Posterior vena cava (tissue), 2 donors: ENCODE results near the gene MAPK12. TPM values are rescaled to one million over a fixed set of nuclear protein-coding genes. Genes with fewer than 3 reads are reported as not detected.

ENCODE experiments used
- DNase-seq: peaks from one replicate; pipeline ENCODE4 v3.0.0-alpha.2; 2020; ENCODE audit warnings: low spot score
- intact Hi-C, 2 donors: fragments of 100-400 bp; cut with DNase I; formaldehyde crosslinking; loops; one replicate each; pipeline versions ENCODE4 v1.14.1 to v1.14.2; 2022 to 2023
- total RNA-seq, 2 donors: library from RNA; stranded (reverse); fragmentation: NEBNext Ultra II Directional; extraction: Animal tissue kit (Norgen Biotek cat#: 25700); gene quantifications; one replicate each; pipeline ENCODE4 v1.2.1, GENCODE V29; 2021
- donor health status: DM: yes; HTN: yes; CAD: no.
- donor health status: DM: yes; HTN: yes; CAD: no.

The MAPK12 gene
- total RNA-seq, 2 donors from 2014 or later = 10.4 to 13.2 TPM

DNA sequence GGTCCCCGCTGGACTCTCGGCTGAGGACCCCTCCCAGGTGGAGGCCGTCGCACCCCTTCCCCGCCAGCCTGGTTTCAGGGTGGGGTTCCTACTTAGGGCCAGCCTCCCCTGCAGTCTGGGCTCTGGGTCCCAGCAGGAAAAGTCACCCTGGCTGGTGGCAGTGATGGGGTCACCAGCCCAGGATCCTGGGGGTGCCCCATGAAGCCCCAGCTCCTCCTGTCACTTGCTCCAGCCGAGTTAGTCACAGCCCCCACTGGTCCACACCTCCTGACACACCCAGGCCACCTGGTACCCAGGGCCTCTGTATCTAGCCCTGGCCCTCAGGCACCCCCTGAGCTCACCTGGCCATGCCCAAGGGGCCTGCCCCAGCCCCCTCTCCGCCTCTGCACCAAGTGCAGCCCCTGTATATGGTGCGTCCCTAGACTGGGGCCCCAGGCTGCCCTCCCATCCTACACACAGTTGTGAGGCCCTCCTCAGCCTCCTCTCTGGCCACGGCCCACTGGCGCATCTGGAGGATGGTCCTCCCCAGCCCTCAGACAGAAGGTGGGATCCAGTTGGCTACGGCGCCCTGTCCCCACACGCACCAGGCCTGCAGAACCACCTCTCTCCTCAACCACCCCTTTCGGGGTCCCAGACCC lies 39.3 kb upstream of the MAPK12 start:
- intact Hi-C loops = no loop called here
- no peak for DNase-seq

DNA sequence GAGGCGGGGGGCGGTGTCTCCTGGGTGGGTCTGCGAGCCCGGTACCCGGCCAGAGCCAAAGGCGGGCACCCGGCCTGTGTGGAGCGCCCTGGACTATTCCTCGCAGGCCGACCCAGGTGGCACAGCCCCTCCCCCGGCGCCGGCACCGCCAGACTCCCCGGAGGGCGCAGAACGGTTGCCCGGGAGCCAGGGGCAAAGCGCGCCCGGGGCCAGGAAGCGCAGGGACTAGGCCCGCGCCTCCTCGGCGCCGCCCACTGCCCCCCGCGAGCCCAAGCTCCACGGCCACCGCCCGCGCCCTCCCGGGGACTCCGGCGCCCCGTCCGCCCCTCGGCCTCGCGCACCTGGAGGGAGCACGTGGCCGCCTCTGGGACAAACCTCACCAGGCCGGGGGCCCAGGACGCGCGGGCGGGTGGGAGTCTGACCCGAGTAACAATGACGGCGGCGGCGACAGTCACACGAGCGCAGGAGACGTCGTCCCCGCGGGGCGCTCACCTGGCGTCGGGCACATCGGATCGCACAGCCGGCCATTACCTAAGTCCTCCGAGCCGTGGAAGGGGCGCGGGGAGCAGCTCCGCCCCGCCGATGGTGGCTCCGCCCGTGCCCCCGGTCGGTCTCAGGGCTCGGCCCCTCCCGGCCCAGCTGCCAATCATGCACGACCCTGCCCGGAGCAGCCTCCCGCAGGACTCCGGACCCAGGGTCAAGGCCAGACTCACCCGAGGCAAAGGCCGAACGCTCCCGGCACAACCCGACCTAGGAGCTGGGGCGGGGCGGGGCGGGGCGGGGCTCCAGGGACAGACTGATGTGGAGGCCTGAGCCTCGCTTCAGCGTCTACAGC lies 38.5 kb upstream of the MAPK12 start:
- intact Hi-C loops = no loop called here
- no peak for DNase-seq

DNA sequence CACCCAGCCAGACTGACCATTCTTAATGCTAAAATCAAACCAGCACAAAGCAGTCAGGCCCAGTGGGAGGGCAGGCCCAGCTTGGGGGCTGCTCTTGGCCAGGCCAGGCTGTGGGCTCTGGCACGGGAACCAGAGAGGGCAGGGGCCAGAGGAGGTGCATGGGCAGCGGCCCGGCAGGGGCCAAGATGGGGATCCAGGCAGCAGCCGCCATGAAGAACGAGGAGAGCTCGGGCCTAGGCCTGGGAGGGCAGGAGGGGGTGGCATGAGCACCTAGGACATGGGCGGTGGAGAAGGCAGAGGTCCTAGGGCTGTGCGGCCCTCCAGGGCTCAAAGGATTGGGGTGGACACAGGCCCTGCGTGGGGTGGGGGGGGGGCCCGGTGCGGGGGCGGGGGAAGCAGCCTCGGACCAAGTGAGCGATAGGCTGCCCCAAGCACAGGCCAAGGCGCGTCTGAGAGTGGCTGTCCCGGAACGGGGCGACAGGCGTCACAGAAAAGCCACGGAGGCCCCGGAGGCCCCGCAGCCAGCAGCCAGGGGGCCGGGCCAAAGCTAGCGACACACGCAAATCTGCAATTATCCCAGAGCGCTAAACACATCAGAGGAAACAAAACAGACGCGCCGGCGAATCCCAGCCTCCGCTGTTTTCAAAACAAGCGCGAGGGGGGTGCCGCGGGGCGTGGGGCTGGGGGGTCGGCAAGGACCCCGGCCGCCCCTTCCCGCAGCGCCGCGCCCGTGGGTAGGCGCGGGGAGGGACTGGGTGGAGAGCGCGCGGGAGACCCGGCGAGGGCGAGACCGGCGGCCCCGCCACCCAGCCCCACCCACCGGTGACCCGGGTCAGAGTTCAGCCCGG lies 37.7 kb upstream of the MAPK12 start:
- intact Hi-C loops = no loop called here
- no peak for DNase-seq

DNA sequence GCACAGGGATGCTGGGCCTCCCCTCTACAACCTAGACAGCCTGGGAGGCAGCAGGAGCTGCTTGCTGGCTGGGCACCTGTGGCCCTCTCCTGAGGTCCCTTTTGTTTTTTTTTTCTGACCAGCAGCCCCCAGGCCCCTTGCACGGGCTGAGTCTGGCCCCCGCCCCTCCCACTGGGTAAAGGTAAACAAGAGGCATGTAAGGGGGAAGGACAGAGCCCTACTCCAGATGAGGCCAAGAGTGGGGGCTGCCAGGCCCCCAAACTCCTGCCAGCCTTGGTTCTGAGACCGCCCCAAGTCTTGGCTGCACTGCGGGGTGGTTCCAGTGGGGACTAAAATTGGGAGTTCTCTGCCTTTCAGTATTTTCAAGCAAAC lies 36.8 kb upstream of the MAPK12 start:
- DNase-seq = no peak
- intact Hi-C loops = no loop called here

GRCh38 chr22:50297510-50298265 lies 36.2 kb upstream of the MAPK12 start:
- no peak for DNase-seq
- intact Hi-C loops = loop anchor here in 1 of 2 donors (1.0 kb wide), 1 partner anchor 40 kb away; no protein-coding TSS in a partner anchor

GRCh38 chr22:50296658-50297490 lies 35.4 kb upstream of the MAPK12 start:
- no peak for DNase-seq

GRCh38 chr22:50294319-50294656 lies 32.8 kb upstream of the MAPK12 start:
- no peak for DNase-seq
- intact Hi-C loops = no loop called here

More at GRCh38 chr22:50296658-50297490, 35.4 kb upstream of the MAPK12 start:
- intact Hi-C loops = loop anchor here in 1 of 2 donors (1.0 kb wide), 1 partner anchor 40 kb away; no protein-coding TSS in a partner anchor

DNA sequence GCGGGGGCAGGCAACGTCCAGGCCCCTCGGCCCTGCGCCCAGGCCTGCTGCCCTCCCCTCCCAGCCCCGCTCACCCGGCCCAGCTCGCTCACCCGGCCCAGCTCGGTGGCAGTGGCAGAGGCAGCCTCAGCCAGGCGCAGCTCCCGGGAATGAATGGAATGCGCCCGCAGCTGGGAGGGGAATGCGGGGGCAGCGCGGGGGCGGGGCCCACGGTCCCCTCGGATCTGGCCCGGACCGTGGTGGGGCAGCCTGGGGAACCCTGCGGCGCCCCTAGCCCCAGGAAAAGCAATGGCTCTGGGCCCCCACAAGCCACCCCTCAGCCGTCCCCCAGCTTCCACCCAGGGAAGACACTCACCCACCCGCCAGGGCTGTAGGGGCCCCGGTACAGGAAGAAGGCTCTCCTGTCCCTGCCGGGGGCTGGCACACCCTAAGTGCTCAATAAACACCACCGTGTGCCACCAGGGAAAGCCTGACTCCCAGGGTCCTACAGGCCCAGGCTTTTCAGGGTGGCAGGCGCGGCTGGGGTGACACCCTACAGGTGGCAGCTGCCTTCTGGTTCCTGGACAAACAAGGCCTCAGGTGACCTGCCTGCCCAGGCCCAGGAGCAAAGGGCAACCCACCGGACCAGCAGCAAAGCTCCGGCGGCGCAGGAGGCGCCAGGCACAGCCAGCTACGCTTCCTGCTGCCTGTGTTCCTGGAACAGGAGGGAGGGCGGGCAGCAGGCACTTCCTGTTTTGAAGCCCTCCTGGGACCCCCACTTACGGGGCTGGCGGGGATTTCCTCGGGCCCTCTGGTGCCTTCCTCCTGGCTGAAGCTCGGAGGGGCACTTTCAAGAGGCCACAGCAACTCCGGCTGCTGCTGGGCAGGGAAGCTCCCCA lies 32.2 kb upstream of the MAPK12 start:
- DNase-seq = no peak
- intact Hi-C loops = no loop called here

DNA sequence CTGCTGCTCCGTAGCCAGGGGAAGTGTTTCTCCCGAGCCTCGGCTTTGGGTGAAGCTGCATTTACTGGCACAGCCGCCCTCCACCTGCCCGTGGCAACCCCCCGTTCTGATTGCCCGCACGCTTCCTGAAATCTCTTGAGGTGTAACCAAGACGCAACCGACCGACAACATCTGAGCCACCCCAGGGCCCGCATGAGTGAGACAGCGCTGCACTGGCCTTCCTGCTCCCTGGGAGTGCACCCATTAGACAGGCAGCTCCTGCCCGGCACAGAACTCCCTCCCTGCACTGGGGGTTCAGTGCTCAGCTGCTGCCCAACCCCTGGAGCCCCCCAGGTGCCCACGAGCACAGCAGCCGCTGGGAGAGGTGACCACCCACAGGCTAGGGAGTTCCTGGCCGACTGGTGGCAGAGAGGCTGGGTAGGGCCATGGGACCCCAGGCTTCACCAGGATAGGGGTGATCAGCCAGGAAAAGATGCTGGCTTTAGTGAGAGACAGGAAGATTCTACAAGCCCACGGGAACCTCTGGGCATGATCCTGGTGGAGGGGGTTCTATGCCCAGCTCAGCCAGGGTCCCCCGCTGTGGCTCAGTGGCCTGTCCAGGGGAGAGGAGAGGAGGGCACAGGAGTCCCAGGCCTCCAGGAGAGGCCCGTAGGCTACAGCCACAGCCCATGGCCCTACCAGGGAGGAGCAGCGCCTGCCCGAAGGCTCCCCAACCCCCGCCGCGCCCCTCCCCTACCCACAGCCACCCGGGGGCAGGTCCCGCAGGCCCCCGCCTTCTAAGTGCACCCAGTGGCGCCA lies 31.4 kb upstream of the MAPK12 start:
- no peak for DNase-seq
- intact Hi-C loops = no loop called here

GRCh38 chr22:50289942-50290630 lies 28.6 kb upstream of the MAPK12 start:
- DNase-seq = no peak
- intact Hi-C loops = no loop called here

GRCh38 chr22:50289151-50289941 lies 27.9 kb upstream of the MAPK12 start:
- intact Hi-C loops = no loop called here
- DNase-seq = no peak

DNA sequence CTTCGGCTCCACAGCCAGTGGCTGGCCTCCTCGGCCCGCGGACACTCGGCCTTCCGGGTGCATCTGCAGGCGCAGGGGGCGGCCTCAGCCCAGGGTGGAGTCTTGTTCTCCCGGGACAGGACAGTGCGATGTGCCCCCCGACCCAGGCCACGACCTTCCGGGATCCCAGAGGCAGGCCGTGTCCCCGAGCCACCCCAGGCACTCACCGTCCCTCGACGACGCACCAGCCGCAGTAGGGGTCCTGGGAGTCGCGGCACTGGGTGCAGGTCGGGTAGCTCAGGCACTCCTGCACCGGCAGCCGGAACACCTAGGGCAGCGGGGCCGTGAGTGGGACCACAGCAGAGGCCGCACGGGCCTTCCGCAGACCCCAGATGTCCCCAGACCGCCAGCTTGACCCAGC lies 26.2 kb upstream of the MAPK12 start:
- intact Hi-C loops = no loop called here

GRCh38 chr22:50286701-50287318 lies 25.3 kb upstream of the MAPK12 start:
- DNase-seq = no peak
- intact Hi-C loops = no loop called here

More for the DNA sequence above, 26.2 kb upstream of the MAPK12 start:
- no peak for DNase-seq

GRCh38 chr22:50286275-50286674 lies 24.8 kb upstream of the MAPK12 start:
- intact Hi-C loops = no loop called here

More at GRCh38 chr22:50286275-50286674, 24.8 kb upstream of the MAPK12 start:
- DNase-seq = no peak
